Nucleus accumbens (tissue), 56 donors: ENCODE results near the gene MRGPRE.

Experiments
- DNase-seq, 56 donors: peaks; one replicate each; lab custom pipeline; 2025; lab: John Stamatoyannopoulos, UW

Gene MRGPRE

GRCh38 chr11:3198815-3199214 lies 33.4 kb downstream of the MRGPRE start:
- no peak for DNase-seq

- DNase-seq: no peak
Observed at GRCh38 chr11:3197878-3198528, 34.2 kb downstream of the MRGPRE start.

- no peak for DNase-seq
Observed at GRCh38 chr11:3197044-3197695, 35.0 kb downstream of the MRGPRE start.

- no peak for DNase-seq
Observed at GRCh38 chr11:3196161-3197043, 35.8 kb downstream of the MRGPRE start.

GRCh38 chr11:3195251-3196160 lies 36.7 kb downstream of the MRGPRE start:
- no peak for DNase-seq

- DNase-seq: no peak
Observed at GRCh38 chr11:3194016-3194816, 38.0 kb downstream of the MRGPRE start.

GRCh38 chr11:3193373-3194015 lies 38.7 kb downstream of the MRGPRE start:
- no peak for DNase-seq

- no peak for DNase-seq
Observed at GRCh38 chr11:3192511-3193372, 39.5 kb downstream of the MRGPRE start.

GRCh38 chr11:3191586-3192324 lies 40.5 kb downstream of the MRGPRE start:
- no peak for DNase-seq

- DNase-seq: no peak
Observed at GRCh38 chr11:3190600-3190999, 41.6 kb downstream of the MRGPRE start.

GRCh38 chr11:3189886-3190583 lies 42.2 kb downstream of the MRGPRE start:
- DNase-seq: no peak

GRCh38 chr11:3189196-3189843 lies 42.9 kb downstream of the MRGPRE start:
- no peak for DNase-seq

- no peak for DNase-seq
Observed at GRCh38 chr11:3188496-3189195, 43.6 kb downstream of the MRGPRE start.

GRCh38 chr11:3186166-3186953 lies 45.9 kb downstream of the MRGPRE start:
- no peak for DNase-seq
